IPS-18c (cell line): ENCODE results near the gene DMP1.
"Not testable (repeated sequence)": the region's sequence is repeated elsewhere in the genome, so short reads cannot be mapped to it uniquely, and the experiment has no call there.

ENCODE experiments used
- H3K4me3 ChIP-seq: 2 replicates; pipeline ENCODE4 v1.7.0; 2013; ENCODE audit warnings: low read depth, mild to moderate bottlenecking, low read length, moderate library complexity; ENCODE audit not compliant: insufficient read depth
- H3K9me3 ChIP-seq: one replicate; pipeline ENCODE4 v1.6.1; 2013; ENCODE audit warnings: mild to moderate bottlenecking, low read length, moderate library complexity; ENCODE audit not compliant: control insufficient read depth, insufficient read depth

The DMP1 gene

DNA sequence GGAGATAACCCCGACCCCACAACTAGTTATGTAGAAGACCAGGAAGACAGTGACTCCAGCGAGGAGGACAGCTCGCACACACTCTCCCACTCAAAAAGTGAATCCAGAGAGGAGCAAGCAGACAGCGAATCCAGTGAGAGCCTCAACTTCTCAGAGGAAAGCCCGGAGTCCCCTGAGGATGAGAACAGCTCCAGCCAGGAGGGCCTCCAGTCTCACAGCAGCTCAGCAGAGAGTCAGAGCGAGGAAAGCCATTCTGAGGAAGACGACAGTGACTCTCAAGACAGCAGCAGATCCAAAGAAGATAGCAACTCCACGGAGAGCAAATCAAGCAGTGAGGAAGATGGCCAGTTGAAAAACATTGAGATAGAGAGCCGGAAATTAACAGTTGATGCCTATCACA, 12.8 kb downstream of the DMP1 start:
- Histone ChIP-seq H3K9me3 (no peaks in the 10 kb centered on the region), H3K4me3 (no peak overlapping the region)

DNA sequence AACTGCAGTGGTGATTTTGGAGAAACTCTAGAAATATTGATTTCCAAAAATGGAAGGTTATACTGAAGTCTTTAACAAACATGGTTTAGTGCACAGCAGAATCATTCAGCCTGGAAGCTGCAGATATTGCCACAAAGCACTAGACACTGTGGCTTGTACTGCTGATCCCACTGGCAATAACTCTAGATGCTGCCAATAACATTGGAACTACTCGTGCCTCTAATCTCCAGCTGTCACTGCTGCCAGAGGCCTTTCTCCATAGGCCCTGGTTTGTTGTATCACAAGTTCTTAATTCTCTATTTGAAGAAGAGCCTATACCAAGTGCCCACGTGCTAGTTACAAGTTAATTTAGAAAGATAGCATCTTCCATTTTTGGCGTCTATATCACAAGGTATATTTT, 19.3 kb downstream of the DMP1 start:
- Histone ChIP-seq H3K4me3 (no peak overlapping the region), H3K9me3 (peaks cover 6% of the 10 kb centered on the region)

DNA sequence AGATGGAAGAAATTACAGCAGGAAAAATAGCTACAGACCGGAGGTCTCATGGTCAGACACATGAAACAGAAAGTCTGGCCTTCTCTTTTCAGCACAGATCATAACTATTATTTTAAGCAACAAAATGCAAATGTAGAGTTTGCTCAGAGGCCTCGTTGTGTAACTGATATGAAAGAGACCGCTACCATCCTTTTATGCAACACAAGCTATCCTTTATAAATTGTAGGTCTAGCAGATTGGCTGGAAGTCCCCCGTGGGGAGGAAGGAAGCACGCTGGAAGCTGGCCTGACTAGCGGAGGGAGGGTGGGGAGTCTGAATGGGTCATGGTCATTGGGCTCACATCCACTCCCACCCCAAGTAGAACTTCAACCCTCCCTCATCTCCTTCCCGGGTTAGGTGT, 27.7 kb downstream of the DMP1 start:
- Histone ChIP-seq H3K4me3 (no peak overlapping the region), H3K9me3 (peaks cover 6% of the 10 kb centered on the region)

DNA sequence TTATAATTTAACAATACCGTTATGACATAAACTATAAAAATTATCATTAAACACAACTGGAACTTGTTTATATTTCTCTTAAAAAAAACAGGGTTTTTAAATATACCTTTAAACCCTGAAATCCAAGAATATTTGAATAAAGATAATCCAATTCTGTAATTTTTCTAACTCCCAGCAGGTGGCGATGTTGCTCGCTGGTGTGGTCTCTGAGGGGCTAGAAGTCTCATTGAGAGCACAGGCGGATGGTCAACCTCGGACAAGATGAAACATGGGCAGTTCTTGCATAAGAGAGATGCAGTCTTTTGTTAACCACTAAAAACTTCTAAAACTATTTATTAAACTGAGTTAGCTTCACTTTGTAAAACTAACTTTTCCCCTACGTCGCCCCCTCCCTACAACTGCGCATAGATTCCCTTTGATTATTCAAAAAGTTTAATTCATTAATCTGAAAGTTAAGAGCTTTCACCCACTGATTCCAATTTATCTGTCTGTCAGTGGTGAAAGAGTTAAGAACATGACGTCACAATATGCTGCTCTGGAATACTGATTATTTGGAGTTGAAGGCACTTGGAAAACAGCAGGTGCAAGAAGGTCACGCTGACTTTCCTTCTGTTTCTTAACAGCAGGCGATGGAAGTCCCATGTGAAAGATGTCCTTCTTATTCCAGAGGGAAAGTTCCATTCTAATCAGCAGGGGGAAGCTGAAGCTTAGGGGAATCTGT, 29.5 kb downstream of the DMP1 start:
- H3K4me3 ChIP-seq: no peak overlapping the region

DNA sequence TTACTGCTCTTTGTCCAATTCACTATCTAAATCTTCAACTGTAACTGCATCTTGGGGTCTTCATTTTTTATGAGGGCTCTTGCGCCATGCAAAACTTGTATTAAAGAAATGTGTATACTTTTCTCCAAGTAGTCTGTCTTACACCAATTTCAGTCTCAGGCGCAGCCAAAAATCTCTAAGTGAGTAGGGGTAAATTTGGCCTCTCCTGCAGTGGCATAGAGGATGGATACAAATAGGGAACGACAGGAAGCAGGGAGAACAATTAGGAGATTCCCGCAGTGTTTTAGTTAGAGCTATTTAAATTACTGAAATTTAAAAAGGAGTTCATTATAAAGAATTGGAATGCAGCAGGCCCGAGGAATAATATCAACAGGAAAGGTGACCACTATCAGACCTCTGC, 30.2 kb downstream of the DMP1 start:
- H3K4me3 ChIP-seq: no peak overlapping the region
- no peaks in the 10 kb centered on the region for H3K9me3 ChIP-seq

More for the DNA sequence above, 29.5 kb downstream of the DMP1 start:
- no peaks in the 10 kb centered on the region for H3K9me3 ChIP-seq

DNA sequence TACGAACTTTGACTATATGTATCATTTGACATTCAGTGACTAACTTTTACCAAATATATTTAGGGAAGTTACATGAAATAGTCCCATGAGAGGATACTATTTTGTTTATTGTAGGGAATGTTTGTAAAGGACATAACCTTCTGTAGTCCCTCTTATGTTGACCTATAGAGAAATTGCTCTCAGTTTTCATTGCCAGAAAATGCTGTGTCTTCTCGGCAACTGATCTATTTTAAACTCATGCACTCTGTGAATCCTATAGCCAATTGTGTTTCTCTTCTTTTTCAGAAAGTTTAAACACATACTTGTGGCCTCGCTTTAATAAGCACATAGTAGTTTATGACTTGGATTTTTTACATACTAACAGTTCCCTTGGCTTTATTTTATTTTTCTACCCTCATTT, 38.2 kb downstream of the DMP1 start:
- no peak overlapping the region for H3K4me3 ChIP-seq
- H3K9me3 ChIP-seq: peaks cover 9% of the 10 kb centered on the region

DNA sequence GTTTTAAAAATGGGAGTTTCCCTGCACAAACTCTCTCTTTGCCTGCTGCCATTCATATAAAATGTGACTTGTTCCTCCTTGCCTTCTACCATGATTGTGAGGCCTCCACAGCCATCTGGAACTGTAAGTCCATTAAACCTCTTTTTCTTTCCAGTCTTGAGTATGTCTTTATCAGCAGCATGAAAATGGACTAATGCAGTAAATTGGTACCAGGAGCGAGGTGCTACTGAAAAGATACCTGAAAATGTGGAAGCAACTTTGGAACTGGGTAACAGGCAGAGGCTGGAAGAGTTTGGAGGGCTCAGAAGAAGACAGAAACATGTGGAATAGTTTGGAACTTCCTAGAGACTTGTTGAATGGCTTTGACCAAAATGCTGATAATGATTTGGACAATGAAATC, 40.9 kb downstream of the DMP1 start:
- not testable (repeated sequence) for H3K4me3 ChIP-seq, H3K9me3 ChIP-seq

DNA sequence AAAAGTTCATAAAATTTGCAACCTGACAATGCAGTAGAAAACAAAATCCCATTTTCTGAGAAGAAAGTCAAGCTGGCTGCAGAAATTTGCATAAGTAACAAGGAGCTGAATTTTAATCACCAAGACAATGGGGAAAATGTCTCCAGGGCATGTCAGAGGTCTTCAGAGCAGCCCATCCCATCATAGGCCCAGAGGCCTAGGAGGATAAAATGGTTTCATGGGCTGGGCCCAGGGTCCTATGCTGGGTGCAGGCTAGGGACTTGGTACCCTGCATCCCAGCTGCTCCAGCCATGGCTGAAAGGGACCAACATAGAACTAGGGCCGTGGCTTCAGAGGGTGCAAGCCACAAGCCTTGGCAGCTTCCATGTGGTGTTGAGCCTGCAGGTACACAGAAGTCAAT, 42.0 kb downstream of the DMP1 start:
- not testable (repeated sequence) for H3K9me3 ChIP-seq, H3K4me3 ChIP-seq

DNA sequence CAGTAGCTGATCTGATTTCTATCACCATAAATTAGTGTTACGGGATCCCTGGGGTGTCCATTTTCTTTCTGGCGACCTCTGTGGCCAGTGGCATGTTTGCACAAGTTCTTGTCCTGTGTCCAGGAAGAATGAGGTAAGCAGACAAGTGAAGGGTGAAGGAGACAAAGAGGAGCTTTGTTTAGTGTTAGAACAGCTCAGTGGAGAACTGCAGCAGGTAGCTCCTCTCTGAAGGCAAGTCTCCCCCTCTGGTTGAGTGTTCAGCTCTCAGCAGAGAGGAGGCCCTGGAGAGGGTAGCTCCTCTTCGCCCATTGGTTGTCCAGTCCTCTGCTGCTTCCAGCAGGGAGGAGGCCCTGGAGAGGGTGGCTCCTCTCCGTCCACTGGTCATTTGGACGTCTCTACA, 47.2 kb downstream of the DMP1 start:
- Histone ChIP-seq H3K9me3 (peaks cover 2% of the 10 kb centered on the region), H3K4me3 (no peak overlapping the region)

DNA sequence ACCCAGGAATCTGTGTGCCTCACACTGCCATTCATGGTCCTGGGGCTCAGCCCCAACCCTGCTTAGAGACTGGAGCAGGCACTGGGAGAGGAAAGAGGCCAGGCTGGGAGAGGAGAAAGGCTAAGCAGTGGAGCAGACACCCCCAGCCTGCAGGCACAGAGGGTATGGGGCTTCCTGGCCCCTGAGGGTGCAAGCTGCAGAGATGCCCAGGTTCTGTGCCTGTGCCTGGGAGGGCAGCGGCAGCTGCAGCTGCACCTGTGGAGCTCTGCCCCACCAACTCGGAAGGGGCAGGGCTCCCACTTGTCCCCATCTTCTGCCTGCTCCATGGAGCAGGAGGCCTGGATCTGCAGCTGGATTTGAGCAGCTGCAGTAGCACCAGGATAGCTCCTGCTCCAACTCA, 47.9 kb downstream of the DMP1 start:
- H3K4me3 ChIP-seq: no peak overlapping the region
- H3K9me3 ChIP-seq: peaks cover 2% of the 10 kb centered on the region

DNA sequence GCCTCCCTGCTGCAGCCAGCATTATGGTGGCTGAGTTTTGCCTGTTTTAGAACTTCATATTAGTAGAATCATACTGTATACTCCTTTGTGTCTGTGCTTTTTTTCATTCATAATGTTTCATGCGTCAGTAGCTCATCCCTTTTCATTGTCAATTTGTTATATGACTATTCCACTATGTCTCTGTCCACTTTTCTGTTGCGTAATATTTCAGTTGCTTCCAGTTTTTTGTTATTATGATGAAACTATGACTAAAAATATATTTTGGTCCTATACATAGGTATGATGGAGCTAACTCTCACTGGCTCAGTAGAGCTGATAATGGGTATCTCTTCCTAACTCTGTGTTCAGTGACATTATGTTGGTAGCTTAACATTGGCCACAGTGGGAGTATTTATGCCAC, 48.3 kb downstream of the DMP1 start:
- H3K9me3 ChIP-seq: peaks cover 2% of the 10 kb centered on the region
- H3K4me3 ChIP-seq: no peak overlapping the region

DNA sequence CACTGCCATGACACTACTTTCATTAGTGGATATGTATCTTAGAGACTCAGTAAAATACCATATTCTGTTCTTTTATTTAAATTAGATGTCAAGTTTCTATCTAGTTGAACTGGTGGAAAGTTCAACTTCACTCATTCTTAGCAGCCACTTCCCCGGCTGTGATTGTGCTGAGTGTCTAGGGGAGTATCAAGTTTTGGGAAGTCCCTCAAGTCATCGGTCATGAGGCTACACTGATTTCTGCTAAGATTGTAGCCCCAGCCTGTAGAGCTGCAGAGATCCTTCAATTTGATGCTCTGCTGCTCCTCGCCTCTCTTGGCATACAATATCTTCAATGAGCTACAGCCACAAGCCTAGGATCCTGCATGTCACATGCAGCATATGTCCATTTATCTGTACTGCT, 53.9 kb downstream of the DMP1 start:
- H3K9me3 ChIP-seq: no peaks in the 10 kb centered on the region
- H3K4me3 ChIP-seq: no peak overlapping the region

DNA sequence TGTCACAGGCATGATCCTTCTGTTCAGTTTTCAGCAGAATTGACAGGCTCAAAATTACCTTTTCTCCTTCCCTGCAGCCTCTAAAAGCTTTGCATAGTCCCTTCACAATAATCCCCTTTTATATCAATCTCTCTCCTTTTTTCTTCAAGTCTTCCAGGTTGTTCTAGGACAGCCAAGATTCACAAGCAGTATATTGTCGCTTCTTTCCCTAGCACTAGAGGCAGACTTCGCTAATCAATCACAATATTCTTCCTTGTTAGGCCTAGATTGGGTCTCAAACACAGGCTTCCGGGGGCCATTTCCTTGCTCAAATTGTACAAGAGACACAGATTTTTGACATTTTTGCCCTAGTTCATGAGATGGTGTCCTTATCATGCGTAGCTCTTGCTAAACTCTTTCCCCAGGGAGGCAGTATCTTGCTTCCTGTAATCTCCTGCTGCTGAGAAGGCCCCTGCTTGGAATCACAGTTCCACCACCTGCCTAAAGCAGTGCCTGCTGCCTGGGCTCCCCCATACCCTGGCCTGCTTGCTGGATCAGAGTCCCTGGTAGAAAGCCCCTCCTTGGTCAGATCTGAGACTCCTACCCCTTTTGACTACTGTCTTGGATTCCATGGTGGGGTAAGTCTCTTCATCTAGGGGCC, 57.3 kb downstream of the DMP1 start:
- Histone ChIP-seq H3K9me3 (no peaks in the 10 kb centered on the region), H3K4me3 (no peak overlapping the region)
